ENCODE measurements around the gene CKAP5.

DNA sequence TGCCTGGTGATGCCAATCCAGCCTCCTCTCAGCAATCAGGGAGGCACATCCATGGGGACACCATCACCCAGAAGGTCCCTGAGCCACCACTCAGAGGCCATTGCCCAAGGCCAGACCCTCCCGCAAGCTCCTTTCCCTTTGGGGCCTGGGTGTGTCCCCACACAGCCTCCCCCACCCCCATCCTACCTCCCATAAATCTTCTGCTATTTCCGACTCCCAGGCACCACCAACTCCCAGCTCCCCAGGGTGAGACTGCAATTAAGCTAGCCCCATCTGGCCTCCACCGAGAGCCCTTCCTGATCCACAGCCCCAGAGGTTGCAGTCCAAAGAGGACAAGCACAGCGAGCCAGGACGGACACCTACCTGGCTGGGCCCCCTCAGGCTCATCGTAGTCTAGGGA is 152.0 kb downstream of the CKAP5 start:
- TF ChIP-seq POLR2A (IDR thresholded peaks at IDR 0.05; ENCODE audit: low read depth, low read length): no peak
- TF ChIP-seq POLR2AphosphoS5 (IDR thresholded peaks at IDR 0.05; ENCODE audit: low read depth, low read length): no peak
- TF ChIP-seq TAF1 (IDR thresholded peaks at IDR 0.05; ENCODE audit: borderline replicate concordance, low read depth, low read length): no peak
